HEK293 (cell line): ENCODE data around the gene CHN2.

Experiments
- CTCF ChIA-PET: fragments of 350-600 bp; formaldehyde crosslinking; extraction: SDS; loops from one replicate; lab custom pipeline; 2021; ENCODE audit warnings: antibody characterized with exemption; lab: Yijun Ruan, JAX
- POLR2A ChIA-PET: fragments of 300-600 bp; formaldehyde crosslinking; extraction: SDS; loops from one replicate; lab custom pipeline; 2020; ENCODE audit warnings: antibody characterized with exemption, inconsistent platforms; lab: Yijun Ruan, JAX
- H3K27ac ChIP-seq: fragments of 200-500 bp; sonication (Bioruptor generic); 2 replicates; pipeline ENCODE4 v1.5.1; 2014; ENCODE audit warnings: low read depth, low read length, control low read depth, inconsistent platforms; ENCODE audit errors: extremely low read depth
- H3K36me3 ChIP-seq, 2 experiments: fragments of 200-500 bp in 1 of 2; sonication (Bioruptor generic) in 1 of 2; 1 replicate in 1 of 2; 2 replicates in 1 of 2; pipeline ENCODE4 v1.5.1; 2014 to 2017; ENCODE audit warnings: inconsistent platforms in 2 of 2, low read length in 2 of 2; ENCODE audit not compliant: control insufficient read depth in 2 of 2, insufficient read depth in 1 of 2
- H3K4me1 ChIP-seq: fragments of 200-500 bp; sonication (Bioruptor generic); 2 replicates; pipeline ENCODE4 v1.5.1; 2014; ENCODE audit warnings: mild to moderate bottlenecking, low read length, inconsistent platforms; ENCODE audit not compliant: control insufficient read depth, insufficient read depth
- H3K4me3 ChIP-seq: 2 replicates; pipeline ENCODE4 v1.5.1; 2011; ENCODE audit warnings: low read depth, mild to moderate bottlenecking, control low read depth, low read length, moderate library complexity
- H3K9me3 ChIP-seq: fragments of 200-500 bp; sonication (Bioruptor generic); 2 replicates; pipeline ENCODE4 v1.5.1; 2014; ENCODE audit warnings: low read depth, low read length, inconsistent platforms; ENCODE audit not compliant: control insufficient read depth, insufficient read depth
- FEZF1 ChIP-seq: fragments of 450-650 bp; formaldehyde crosslinking; IDR thresholded peaks from 2 replicates; pipeline ENCODE4 v1.5.1; 2016; ENCODE audit warnings: missing biosample characterization, missing genetic modification characterization
- OSR2 ChIP-seq: fragments of 450-650 bp; formaldehyde crosslinking; IDR thresholded peaks from 2 replicates; pipeline ENCODE4 v1.5.1; 2016; ENCODE audit warnings: missing biosample characterization, missing genetic modification characterization
- ZFP37 ChIP-seq: fragments of 450-650 bp; formaldehyde crosslinking; IDR thresholded peaks from 2 replicates; pipeline ENCODE4 v1.5.1; 2016; ENCODE audit warnings: missing biosample characterization, missing genetic modification characterization
- ZFP41 ChIP-seq: fragments of 450-650 bp; formaldehyde crosslinking; IDR thresholded peaks from 2 replicates; pipeline ENCODE4 v1.5.1; 2016; ENCODE audit warnings: missing biosample characterization, missing genetic modification characterization, borderline replicate concordance
- ZNF19 ChIP-seq: fragments of 450-650 bp; formaldehyde crosslinking; IDR thresholded peaks from 2 replicates; pipeline ENCODE4; 2016; ENCODE audit warnings: missing biosample characterization, missing genetic modification characterization, low read depth
- ZNF274 ChIP-seq, 2 experiments: fragments of 200-500 bp in 1 of 2; fragments of 450-650 bp in 1 of 2; sonication (Bioruptor generic) in 1 of 2; formaldehyde crosslinking in 1 of 2; IDR thresholded peaks; 2 replicates each; pipeline versions ENCODE4 v1.5.1 to v1.6.1; 2014 to 2016; ENCODE audit warnings: borderline replicate concordance in 1 of 2, inconsistent platforms in 1 of 2, low read length in 1 of 2, missing biosample characterization in 1 of 2, missing genetic modification characterization in 1 of 2
- ZNF292 ChIP-seq: fragments of 450-650 bp; formaldehyde crosslinking; IDR thresholded peaks from 2 replicates; pipeline ENCODE4 v1.5.1; 2016; ENCODE audit warnings: low read depth, missing biosample characterization, missing genetic modification characterization, borderline replicate concordance
- ZNF302 ChIP-seq: fragments of 450-650 bp; formaldehyde crosslinking; IDR thresholded peaks from 2 replicates; pipeline ENCODE4 v1.5.1; 2016; ENCODE audit warnings: missing biosample characterization, missing genetic modification characterization, low read depth
- ZNF529 ChIP-seq: fragments of 450-650 bp; formaldehyde crosslinking; IDR thresholded peaks from 2 replicates; pipeline ENCODE4 v1.5.1; 2017; ENCODE audit warnings: missing genetic modification characterization, missing biosample characterization; ENCODE audit not compliant: insufficient replicate concordance
- ZNF677 ChIP-seq: fragments of 450-650 bp; IDR thresholded peaks from 2 replicates; pipeline ENCODE4 v1.5.0; 2018; ENCODE audit warnings: missing biosample characterization, mild to moderate bottlenecking, missing genetic modification characterization, moderate library complexity
- ZNF837 ChIP-seq: fragments of 450-650 bp; formaldehyde crosslinking; IDR thresholded peaks from 2 replicates; pipeline ENCODE4 v1.5.1; 2016; ENCODE audit warnings: missing biosample characterization, missing genetic modification characterization
- TF ChIP-seq, protein P1 (sequence below): fragments of 450-650 bp; formaldehyde crosslinking; IDR thresholded peaks from 2 replicates; pipeline ENCODE4 v1.5.1; 2016; ENCODE audit warnings: missing biosample characterization, missing genetic modification characterization
- TF ChIP-seq, protein P2 (sequence below): fragments of 450-650 bp; formaldehyde crosslinking; IDR thresholded peaks from 2 replicates; pipeline ENCODE4 v1.5.1; 2017; ENCODE audit warnings: missing biosample characterization, missing genetic modification characterization
- TF ChIP-seq, protein P3 (sequence below): fragments of 450-650 bp; formaldehyde crosslinking; IDR thresholded peaks from 2 replicates; pipeline ENCODE4 v1.5.1; 2016; ENCODE audit warnings: missing biosample characterization, missing genetic modification characterization
- TF ChIP-seq, protein P4 (sequence below): fragments of 450-650 bp; formaldehyde crosslinking; IDR thresholded peaks from 2 replicates; pipeline ENCODE4 v1.5.1; 2017; ENCODE audit warnings: missing biosample characterization, missing genetic modification characterization
- TF ChIP-seq, protein P5 (sequence below): fragments of 450-650 bp; formaldehyde crosslinking; IDR thresholded peaks from 2 replicates; pipeline ENCODE4 v1.5.1; 2016; ENCODE audit warnings: missing biosample characterization, missing genetic modification characterization
- TF ChIP-seq, protein P6 (sequence below): fragments of 450-650 bp; formaldehyde crosslinking; IDR thresholded peaks from 2 replicates; pipeline ENCODE4; 2016; ENCODE audit warnings: missing biosample characterization, missing genetic modification characterization

The CHN2 gene

DNA sequence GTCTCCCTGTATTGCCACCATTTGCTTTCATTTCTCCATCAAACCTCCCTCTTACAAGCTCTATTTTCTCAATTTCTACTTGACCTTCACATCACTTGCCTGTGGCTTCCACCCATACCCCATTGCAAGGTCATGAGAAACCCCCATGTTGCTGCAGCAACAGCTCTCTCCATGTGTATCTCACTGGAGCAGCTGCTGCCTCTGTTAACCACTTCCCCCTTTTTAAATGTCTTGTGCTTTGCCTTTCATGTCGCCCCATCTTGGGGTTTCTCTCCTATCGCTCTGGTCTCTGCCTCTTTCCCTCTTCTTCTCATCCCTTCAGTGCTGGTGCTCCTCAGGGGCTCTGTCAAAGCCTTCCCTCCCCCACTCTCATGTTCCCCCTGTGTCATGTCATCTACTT, 148.8 kb downstream of the CHN2 start:
- ChIA-PET POLR2A (no interaction called here), CTCF (interaction anchor here (0.7 to 1.5 kb wide), 5 partner anchors 65 to 1157 kb away, joined by 3 to 4 read pairs (median 3); no protein-coding TSS in a partner anchor)
- no peak for TF ChIP-seq ZNF837 (tag by site-specific recombination)
- TF ChIP-seq ZNF677 (tag by site-specific recombination): no peak
- no peak for TF ChIP-seq ZFP37 (tag by site-specific recombination)
- TF ChIP-seq, protein P1, sequence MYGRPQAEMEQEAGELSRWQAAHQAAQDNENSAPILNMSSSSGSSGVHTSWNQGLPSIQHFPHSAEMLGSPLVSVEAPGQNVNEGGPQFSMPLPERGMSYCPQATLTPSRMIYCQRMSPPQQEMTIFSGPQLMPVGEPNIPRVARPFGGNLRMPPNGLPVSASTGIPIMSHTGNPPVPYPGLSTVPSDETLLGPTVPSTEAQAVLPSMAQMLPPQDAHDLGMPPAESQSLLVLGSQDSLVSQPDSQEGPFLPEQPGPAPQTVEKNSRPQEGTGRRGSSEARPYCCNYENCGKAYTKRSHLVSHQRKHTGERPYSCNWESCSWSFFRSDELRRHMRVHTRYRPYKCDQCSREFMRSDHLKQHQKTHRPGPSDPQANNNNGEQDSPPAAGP (tag by site-specific recombination): no peak
- TF ChIP-seq, protein P2, sequence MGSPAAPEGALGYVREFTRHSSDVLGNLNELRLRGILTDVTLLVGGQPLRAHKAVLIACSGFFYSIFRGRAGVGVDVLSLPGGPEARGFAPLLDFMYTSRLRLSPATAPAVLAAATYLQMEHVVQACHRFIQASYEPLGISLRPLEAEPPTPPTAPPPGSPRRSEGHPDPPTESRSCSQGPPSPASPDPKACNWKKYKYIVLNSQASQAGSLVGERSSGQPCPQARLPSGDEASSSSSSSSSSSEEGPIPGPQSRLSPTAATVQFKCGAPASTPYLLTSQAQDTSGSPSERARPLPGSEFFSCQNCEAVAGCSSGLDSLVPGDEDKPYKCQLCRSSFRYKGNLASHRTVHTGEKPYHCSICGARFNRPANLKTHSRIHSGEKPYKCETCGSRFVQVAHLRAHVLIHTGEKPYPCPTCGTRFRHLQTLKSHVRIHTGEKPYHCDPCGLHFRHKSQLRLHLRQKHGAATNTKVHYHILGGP (tag by site-specific recombination): no peak
- TF ChIP-seq, protein P3, sequence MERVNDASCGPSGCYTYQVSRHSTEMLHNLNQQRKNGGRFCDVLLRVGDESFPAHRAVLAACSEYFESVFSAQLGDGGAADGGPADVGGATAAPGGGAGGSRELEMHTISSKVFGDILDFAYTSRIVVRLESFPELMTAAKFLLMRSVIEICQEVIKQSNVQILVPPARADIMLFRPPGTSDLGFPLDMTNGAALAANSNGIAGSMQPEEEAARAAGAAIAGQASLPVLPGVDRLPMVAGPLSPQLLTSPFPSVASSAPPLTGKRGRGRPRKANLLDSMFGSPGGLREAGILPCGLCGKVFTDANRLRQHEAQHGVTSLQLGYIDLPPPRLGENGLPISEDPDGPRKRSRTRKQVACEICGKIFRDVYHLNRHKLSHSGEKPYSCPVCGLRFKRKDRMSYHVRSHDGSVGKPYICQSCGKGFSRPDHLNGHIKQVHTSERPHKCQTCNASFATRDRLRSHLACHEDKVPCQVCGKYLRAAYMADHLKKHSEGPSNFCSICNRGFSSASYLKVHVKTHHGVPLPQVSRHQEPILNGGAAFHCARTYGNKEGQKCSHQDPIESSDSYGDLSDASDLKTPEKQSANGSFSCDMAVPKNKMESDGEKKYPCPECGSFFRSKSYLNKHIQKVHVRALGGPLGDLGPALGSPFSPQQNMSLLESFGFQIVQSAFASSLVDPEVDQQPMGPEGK: no peak
- TF ChIP-seq ZNF302: no peak
- no peak for TF ChIP-seq ZNF19 (tag by site-specific recombination)
- TF ChIP-seq ZFP41 (tag by site-specific recombination): no peak
- TF ChIP-seq, protein P4, sequence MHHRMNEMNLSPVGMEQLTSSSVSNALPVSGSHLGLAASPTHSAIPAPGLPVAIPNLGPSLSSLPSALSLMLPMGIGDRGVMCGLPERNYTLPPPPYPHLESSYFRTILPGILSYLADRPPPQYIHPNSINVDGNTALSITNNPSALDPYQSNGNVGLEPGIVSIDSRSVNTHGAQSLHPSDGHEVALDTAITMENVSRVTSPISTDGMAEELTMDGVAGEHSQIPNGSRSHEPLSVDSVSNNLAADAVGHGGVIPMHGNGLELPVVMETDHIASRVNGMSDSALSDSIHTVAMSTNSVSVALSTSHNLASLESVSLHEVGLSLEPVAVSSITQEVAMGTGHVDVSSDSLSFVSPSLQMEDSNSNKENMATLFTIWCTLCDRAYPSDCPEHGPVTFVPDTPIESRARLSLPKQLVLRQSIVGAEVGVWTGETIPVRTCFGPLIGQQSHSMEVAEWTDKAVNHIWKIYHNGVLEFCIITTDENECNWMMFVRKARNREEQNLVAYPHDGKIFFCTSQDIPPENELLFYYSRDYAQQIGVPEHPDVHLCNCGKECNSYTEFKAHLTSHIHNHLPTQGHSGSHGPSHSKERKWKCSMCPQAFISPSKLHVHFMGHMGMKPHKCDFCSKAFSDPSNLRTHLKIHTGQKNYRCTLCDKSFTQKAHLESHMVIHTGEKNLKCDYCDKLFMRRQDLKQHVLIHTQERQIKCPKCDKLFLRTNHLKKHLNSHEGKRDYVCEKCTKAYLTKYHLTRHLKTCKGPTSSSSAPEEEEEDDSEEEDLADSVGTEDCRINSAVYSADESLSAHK (tag by site-specific recombination): no peak
- TF ChIP-seq ZNF274 (IDR thresholded peaks at IDR 0.05; ENCODE audit: low read length): no peak
- TF ChIP-seq ZNF274 (tag by site-specific recombination; IDR thresholded peaks at IDR 0.05; ENCODE audit: borderline replicate concordance): no peak
- TF ChIP-seq, protein P5, sequence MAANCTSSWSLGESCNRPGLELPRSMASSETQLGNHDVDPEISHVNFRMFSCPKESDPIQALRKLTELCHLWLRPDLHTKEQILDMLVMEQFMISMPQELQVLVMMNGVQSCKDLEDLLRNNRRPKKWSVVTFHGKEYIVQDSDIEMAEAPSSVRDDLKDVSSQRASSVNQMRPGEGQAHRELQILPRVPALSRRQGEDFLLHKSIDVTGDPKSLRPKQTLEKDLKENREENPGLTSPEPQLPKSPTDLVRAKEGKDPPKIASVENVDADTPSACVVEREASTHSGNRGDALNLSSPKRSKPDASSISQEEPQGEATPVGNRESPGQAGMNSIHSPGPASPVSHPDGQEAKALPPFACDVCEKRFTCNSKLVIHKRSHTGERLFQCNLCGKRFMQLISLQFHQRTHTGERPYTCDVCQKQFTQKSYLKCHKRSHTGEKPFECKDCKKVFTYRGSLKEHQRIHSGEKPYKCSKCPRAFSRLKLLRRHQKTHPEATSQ: no peak
- TF ChIP-seq, protein P6, sequence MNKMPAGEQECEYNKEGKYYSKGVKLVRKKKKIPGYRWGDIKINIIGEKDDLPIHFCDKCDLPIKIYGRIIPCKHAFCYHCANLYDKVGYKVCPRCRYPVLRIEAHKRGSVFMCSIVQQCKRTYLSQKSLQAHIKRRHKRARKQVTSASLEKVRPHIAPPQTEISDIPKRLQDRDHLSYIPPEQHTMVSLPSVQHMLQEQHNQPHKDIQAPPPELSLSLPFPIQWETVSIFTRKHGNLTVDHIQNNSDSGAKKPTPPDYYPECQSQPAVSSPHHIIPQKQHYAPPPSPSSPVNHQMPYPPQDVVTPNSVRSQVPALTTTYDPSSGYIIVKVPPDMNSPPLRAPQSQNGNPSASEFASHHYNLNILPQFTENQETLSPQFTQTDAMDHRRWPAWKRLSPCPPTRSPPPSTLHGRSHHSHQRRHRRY (tag by site-specific recombination): no peak
- no peak for TF ChIP-seq FEZF1 (tag by site-specific recombination)
- no peak for TF ChIP-seq OSR2 (tag by site-specific recombination)
- TF ChIP-seq ZNF529 (tag by site-specific recombination): no peak
- no peak for TF ChIP-seq ZNF292 (tag by site-specific recombination)
- Histone ChIP-seq H3K4me3 (no peak overlapping the region), H3K27ac (no peak overlapping the region), H3K36me3 (no peaks in the 10 kb centered on the region), H3K4me1 (no peaks in the 10 kb centered on the region), H3K9me3 (no peaks in the 10 kb centered on the region)
